NCI-H146 treated with DMSO at 0.1 percent for 48 hours (cell line): ENCODE data around the gene MUC6.

Experiments used
- DNase-seq: peaks from one replicate; lab custom pipeline; 2025; ENCODE audit not compliant: unreplicated experiment; lab: John Stamatoyannopoulos, UW

MUC6 gene

DNA sequence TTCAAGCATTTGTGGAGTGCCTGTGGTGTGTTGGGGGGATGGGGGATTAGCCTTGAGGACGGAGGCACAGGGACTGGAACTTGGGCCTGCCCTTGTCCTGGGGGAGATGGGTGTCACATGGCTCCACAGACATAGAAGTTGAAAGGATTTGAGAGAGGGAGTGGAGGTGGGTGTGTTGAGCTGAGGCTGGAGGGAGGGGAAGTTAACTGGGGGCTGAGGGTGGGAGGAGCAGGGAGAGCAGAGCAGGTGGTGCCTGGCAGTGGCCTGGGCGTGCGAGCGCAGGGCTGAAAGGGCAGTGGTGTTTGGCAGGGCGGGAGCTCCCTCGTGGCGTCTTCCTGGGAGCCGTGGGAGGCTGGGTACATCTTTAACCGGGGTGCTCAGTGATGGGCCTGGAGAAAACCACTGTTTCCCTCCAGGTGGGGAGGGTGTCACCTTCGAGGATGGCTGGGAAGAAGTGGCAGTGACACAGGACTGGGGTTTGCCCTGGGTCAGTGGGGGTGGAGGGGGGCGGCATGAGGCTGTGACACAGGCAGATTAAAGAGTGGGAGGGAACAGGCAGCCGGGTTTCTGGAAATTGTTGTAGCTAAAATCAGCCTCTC lies 65.3 kb downstream of the MUC6 start:
- DNase-seq: no peak

DNA sequence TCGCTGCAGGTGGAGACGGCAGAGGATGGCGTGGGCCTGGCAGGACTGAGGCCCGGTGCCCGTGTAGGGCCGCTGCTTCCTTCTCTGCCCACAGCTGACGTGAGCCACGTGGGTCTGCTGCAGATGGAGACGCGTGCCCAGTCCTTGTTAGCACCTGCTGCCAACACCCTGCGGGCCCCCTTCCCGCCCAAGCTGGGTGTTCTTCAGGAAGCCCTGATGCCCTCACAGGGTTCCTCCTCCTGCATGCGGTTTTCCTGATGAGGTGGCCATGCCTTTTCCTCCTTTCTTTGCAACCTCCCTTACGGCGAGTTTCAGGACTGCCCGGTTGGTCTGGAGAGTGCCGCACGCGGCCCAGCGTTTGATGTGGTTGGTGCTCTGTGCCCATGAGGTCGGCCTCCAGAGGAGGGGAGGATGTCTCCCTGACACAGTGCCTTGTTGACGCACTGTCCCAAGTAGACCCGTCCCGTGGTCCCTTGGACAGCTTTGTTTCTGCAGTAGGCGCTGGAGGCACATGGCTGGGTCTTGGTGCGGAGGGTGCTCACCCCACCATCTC lies 66.1 kb downstream of the MUC6 start:
- DNase-seq: no peak

GRCh38 chr11:969651-970205 lies 66.8 kb downstream of the MUC6 start:
- DNase-seq: no peak

DNA sequence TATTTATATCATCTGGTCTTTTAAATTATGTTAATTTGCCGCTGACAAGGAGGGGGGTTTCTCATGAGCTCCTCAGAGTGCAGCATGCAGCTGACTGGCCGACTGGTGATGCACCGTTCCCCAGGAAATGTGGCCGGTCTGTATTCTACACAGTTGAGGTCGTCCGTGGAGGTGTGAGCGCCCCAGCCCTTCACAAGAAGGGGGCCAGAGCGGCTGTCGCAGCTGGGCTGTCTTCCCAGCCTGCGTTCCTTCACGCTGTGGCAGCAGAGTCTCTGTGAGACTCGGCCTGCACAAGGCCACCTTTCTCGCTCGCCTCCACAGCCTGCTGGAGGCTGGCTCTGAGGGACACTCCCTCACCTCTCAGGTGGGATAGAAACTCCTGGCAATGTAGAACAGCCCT lies 67.7 kb downstream of the MUC6 start:
- no peak for DNase-seq

DNA sequence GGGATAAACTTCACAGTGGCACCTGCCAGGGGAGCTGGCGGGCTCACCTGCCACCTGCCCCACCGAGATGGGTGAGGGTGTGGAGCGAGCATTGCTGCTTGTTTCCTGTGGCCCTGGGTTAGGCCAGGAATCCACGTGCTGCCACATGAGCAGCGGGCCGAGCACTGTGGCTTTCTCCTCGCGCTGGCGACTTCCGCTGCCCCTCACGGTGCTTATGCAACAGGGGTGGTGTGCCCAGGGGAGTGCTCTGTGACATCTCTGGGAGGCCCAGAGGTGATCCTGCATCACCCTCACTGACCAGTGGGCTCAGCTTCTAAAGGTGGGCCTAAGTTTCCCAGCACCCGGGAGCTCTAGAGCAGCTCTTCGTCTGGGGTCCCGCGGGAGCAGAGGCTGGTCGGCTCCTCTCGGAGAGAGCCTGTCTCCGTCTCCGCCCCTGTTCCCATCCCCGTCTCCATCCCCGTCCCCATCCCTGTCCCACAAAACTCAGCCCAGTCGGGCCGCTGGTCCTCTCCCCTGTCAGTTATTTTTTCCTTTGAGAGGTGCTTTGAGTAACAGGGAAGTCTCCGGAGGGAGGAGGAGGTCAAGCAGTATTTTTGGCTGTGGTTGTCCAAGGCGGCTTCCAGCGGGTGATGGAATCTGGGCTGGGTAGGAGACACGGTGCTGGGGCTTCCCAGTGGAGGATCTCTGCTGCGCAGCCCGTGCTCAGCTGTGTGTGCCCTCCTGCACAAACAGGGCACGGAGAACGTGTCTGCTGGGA lies 68.3 kb downstream of the MUC6 start:
- DNase-seq: no peak

DNA sequence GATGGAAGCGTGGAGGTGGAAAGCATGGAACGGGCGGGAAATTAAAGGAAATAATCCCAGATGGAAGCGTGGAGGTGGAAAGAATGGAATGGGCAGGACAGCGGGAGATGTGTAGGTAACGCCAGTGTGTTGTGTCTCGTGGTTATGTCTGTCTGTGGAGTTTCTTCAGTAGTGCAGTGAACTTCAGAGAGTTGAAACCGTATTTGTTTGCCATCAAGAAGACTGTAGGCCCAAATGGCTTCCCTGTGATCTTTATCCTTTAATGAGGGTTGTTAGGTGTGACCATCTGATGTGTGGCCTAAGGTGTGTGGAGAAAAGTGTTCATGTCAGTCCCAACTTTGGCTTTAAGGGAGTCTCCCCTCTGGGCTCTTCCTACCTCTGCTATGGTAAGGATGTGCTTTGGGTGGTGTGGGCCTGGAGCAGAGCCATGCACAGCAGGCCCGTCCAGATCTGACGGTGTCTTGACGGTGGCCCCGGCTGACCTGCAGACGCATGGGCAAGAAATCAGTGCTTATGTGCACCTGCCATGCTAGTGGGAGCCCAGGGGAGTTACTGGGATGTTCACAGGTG lies 71.2 kb downstream of the MUC6 start:
- DNase-seq: no peak

DNA sequence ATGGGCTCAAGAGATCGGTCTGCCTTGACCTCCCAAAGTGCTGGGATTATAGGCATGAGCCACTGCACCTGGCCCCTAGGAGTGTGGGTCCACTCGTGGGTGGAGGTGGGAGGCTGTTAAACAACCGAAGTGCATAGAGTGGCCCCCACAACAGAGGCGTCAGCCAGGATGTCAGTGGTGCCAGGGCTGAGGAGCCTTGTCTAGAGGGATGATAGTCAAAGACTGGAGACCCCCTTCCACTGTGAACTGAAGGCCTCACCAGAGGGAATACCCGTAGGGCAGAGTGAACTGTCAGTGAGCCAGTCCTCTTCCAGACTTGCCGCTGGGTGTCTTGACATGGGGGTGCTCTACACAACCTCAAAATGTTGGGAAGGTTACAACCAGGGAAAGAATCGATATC lies 72.7 kb downstream of the MUC6 start:
- DNase-seq: no peak
